Measurements from ENCODE around the gene CRYBG2.

DNA sequence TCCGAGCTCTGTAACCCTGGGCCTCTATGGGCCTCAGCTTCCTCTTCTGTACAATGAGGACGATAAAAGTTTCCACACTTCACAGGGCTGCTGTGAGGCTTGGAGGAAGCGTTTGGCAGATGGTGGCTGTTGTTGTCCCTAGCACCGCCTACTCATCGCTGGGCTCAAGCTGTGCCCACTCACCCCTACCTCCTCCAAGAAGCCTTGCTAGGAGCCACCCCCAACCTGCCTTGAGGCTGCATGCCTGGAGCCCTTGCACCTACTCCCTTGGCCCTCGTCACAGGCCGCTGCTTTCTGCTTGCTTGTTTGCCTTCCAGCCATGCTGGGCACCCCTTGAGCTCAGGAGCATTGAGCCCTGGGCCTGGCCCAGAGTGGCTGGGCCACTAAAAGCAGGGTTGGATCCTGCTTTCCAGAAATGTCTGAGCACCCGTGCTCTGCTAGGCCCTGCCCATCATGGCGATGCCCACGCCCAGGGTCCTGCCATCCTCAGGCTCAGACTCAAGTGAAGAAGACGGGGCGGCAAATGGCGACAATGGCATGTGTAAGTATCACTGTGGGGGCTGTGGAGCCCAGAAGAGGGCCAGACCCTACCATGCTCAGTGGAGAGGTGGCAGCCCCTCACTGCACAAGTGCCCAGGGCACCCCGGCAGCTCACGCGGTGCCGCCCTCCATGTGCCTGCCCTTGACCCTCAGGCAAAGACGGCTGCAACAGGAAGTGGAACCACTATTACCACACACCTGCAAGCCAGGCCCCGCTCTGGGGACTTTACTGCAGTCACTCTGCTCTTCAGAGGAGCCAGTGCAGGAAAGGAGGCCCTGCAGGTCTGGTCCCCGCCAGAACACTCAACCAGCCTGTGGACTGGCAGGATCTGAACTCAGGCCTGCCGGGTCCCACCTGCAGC is 64.5 kb downstream of the CRYBG2 start:
- TF ChIP-seq CSDC2 (CRISPR knock-in tag; IDR thresholded peaks at IDR 0.05) (no peak), ZNF565 (CRISPR knock-in tag; conservative IDR thresholded peaks at IDR 0.05; ENCODE audit: low read depth) (no peak), GLIS3 (CRISPR knock-in tag; IDR thresholded peaks at IDR 0.05) (no peak), SNAI2 (CRISPR knock-in tag; IDR thresholded peaks at IDR 0.05) (no peak), ZFP30 (CRISPR knock-in tag; IDR thresholded peaks at IDR 0.05) (no peak), TOX (CRISPR knock-in tag; IDR thresholded peaks at IDR 0.05; ENCODE audit: borderline replicate concordance) (no peak), ESRRG (CRISPR knock-in tag; IDR thresholded peaks at IDR 0.05) (no peak), PPARA (CRISPR knock-in tag; IDR thresholded peaks at IDR 0.05; ENCODE audit: borderline replicate concordance) (no peak), OSR1 (CRISPR knock-in tag; IDR thresholded peaks at IDR 0.05) (no peak), RARB (CRISPR knock-in tag; IDR thresholded peaks at IDR 0.05) (no peak), ZC3H10 (CRISPR knock-in tag; IDR thresholded peaks at IDR 0.05) (no peak)
- TF ChIP-seq, protein P1, sequence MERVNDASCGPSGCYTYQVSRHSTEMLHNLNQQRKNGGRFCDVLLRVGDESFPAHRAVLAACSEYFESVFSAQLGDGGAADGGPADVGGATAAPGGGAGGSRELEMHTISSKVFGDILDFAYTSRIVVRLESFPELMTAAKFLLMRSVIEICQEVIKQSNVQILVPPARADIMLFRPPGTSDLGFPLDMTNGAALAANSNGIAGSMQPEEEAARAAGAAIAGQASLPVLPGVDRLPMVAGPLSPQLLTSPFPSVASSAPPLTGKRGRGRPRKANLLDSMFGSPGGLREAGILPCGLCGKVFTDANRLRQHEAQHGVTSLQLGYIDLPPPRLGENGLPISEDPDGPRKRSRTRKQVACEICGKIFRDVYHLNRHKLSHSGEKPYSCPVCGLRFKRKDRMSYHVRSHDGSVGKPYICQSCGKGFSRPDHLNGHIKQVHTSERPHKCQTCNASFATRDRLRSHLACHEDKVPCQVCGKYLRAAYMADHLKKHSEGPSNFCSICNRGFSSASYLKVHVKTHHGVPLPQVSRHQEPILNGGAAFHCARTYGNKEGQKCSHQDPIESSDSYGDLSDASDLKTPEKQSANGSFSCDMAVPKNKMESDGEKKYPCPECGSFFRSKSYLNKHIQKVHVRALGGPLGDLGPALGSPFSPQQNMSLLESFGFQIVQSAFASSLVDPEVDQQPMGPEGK (CRISPR knock-in tag; IDR thresholded peaks at IDR 0.05; ENCODE audit: borderline replicate concordance) = no peak
- TF ChIP-seq, protein P2, sequence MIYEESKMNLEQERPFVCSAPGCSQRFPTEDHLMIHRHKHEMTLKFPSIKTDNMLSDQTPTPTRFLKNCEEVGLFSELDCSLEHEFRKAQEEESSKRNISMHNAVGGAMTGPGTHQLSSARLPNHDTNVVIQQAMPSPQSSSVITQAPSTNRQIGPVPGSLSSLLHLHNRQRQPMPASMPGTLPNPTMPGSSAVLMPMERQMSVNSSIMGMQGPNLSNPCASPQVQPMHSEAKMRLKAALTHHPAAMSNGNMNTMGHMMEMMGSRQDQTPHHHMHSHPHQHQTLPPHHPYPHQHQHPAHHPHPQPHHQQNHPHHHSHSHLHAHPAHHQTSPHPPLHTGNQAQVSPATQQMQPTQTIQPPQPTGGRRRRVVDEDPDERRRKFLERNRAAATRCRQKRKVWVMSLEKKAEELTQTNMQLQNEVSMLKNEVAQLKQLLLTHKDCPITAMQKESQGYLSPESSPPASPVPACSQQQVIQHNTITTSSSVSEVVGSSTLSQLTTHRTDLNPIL (CRISPR knock-in tag; IDR thresholded peaks at IDR 0.05; ENCODE audit: low read depth) = no peak
- TF ChIP-seq, protein P3, sequence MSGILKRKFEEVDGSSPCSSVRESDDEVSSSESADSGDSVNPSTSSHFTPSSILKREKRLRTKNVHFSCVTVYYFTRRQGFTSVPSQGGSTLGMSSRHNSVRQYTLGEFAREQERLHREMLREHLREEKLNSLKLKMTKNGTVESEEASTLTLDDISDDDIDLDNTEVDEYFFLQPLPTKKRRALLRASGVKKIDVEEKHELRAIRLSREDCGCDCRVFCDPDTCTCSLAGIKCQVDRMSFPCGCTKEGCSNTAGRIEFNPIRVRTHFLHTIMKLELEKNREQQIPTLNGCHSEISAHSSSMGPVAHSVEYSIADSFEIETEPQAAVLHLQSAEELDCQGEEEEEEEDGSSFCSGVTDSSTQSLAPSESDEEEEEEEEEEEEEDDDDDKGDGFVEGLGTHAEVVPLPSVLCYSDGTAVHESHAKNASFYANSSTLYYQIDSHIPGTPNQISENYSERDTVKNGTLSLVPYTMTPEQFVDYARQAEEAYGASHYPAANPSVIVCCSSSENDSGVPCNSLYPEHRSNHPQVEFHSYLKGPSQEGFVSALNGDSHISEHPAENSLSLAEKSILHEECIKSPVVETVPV (CRISPR knock-in tag; IDR thresholded peaks at IDR 0.05) = no peak

Measured in SK-N-SH treated with all-trans-retinoic acid at 6 μM for 48 hours (cell line).